Thymus (tissue), 11 donors: ENCODE measurements around the gene OSBP. TPM values are rescaled to one million over a fixed set of nuclear protein-coding genes. Genes with fewer than 3 reads are reported as not detected.

Source experiments
- DNase-seq, 9 donors: peaks; one replicate each; pipeline ENCODE4 v3.0.0-alpha.2; 2013; ENCODE audit warnings: low spot score in 9 of 9, low read depth in 6 of 9, missing footprints in 1 of 9
- H3K27ac ChIP-seq, 2 donors: one replicate each; pipeline ENCODE4 v1.5.1; 2013; ENCODE audit warnings: control low read depth in 1 of 2, low read depth in 1 of 2, low read length in 1 of 2, mild to moderate bottlenecking in 1 of 2, moderate library complexity in 1 of 2
- H3K27me3 ChIP-seq, 2 donors: one replicate each; pipeline ENCODE4 v1.5.1; 2013; ENCODE audit warnings: low read length in 1 of 2; ENCODE audit not compliant: control insufficient read depth in 2 of 2, insufficient read depth in 1 of 2
- H3K36me3 ChIP-seq, 2 donors: one replicate each; pipeline ENCODE4 v1.5.1; 2013; ENCODE audit warnings: low read length in 1 of 2, mild to moderate bottlenecking in 1 of 2, moderate library complexity in 1 of 2; ENCODE audit not compliant: control insufficient read depth in 2 of 2, insufficient read depth in 2 of 2
- H3K4me1 ChIP-seq, 2 donors: one replicate each; pipeline ENCODE4 v1.5.1; 2013; ENCODE audit warnings: low read length in 2 of 2; ENCODE audit not compliant: control insufficient read depth in 2 of 2, insufficient read depth in 2 of 2
- H3K4me3 ChIP-seq, 2 donors: one replicate each; pipeline ENCODE4 v1.5.1; 2013; ENCODE audit warnings: low read length in 2 of 2, control low read depth in 1 of 2, mild to moderate bottlenecking in 1 of 2
- H3K9me3 ChIP-seq, 2 donors: one replicate each; pipeline ENCODE4 v1.5.1; 2013; ENCODE audit warnings: low read length in 1 of 2, mild to moderate bottlenecking in 1 of 2; ENCODE audit not compliant: control insufficient read depth in 2 of 2, insufficient read depth in 1 of 2
- WGBS: extraction: QIAGEN DNeasy Blood & Tissue Kit; methylation state at CpG from one replicate; pipeline ENCODE4 v1.1.7; 2013; 5-methylcytosine and 5-hydroxymethylcytosine counted together
- polyA plus RNA-seq: library from polyadenylated mRNA; stranded (reverse); fragments of 200-250 nt; gene quantifications from one replicate; pipeline ENCODE4 v1.2.3, GENCODE V29; 2013
- total RNA-seq: library from RNA; stranded (reverse); fragments of 120-200 nt; gene quantifications from one replicate; pipeline ENCODE4 v1.2.4, GENCODE V29; 2013
- donor health status: healthy.

The OSBP gene
- total and polyA plus RNA-seq, 2 donors = 17.5 to 21.5 TPM

- H3K9me3 ChIP-seq = peaks cover 0 to 4% of the 10 kb centered on the region in 2 donors
- no peaks in the 10 kb centered on the region for H3K4me1 ChIP-seq
- peaks cover 41 to 69% of the 10 kb centered on the region in 2 donors for H3K36me3 ChIP-seq
- no peak overlapping the region for H3K4me3 ChIP-seq
- H3K27me3 ChIP-seq = no peaks in the 10 kb centered on the region
- no peak for DNase-seq
- no peak overlapping the region for H3K27ac ChIP-seq
- WGBS = 100% methylated on average over 1 of the region's 1 CpG
Observed at GRCh38 chr11:59582006-59582405, 33.6 kb downstream of the OSBP start.

GRCh38 chr11:59578369-59578768 is 37.2 kb downstream of the OSBP start:
- H3K4me1 ChIP-seq = no peaks in the 10 kb centered on the region
- no peak for DNase-seq
- H3K36me3 ChIP-seq = peaks cover 55 to 79% of the 10 kb centered on the region in 2 donors
- WGBS = 95% methylated on average over 1 of the region's 1 CpG
- H3K9me3 ChIP-seq = no peaks in the 10 kb centered on the region
- H3K27ac ChIP-seq = no peak overlapping the region
- H3K27me3 ChIP-seq = no peaks in the 10 kb centered on the region
- no peak overlapping the region for H3K4me3 ChIP-seq

- no peak overlapping the region for H3K4me3 ChIP-seq
- H3K27ac ChIP-seq = no peak overlapping the region
- H3K36me3 ChIP-seq = peaks cover 41 to 62% of the 10 kb centered on the region in 2 donors
Observed at GRCh38 chr11:59575505-59575904, 40.1 kb downstream of the OSBP start.

GRCh38 chr11:59574932-59575502 is 40.6 kb downstream of the OSBP start:
- Histone ChIP-seq H3K27me3 (no peaks in the 10 kb centered on the region), H3K9me3 (no peaks in the 10 kb centered on the region), H3K4me1 (no peaks in the 10 kb centered on the region), H3K36me3 (peaks cover 41 to 58% of the 10 kb centered on the region in 2 donors), H3K27ac (peak overlapping the region in 1 of 2 donors; percentile 60), H3K4me3 (no peak overlapping the region)
- WGBS = 96% methylated on average over 5 of the region's 5 CpGs
- DNase-seq = no peak

More at GRCh38 chr11:59575505-59575904, 40.1 kb downstream of the OSBP start:
- DNase-seq = no peak
- Histone ChIP-seq H3K9me3 (no peaks in the 10 kb centered on the region), H3K27me3 (no peaks in the 10 kb centered on the region), H3K4me1 (no peaks in the 10 kb centered on the region)
- 100% methylated on average over 1 of the region's 1 CpG for WGBS

- Histone ChIP-seq H3K27ac (no peak overlapping the region), H3K4me1 (no peaks in the 10 kb centered on the region), H3K27me3 (no peaks in the 10 kb centered on the region), H3K4me3 (no peak overlapping the region), H3K9me3 (no peaks in the 10 kb centered on the region), H3K36me3 (peaks cover 41 to 54% of the 10 kb centered on the region in 2 donors)
- DNase-seq = no peak
- 95% methylated on average over 2 of the region's 2 CpGs for WGBS
Observed at GRCh38 chr11:59574467-59574866, 41.1 kb downstream of the OSBP start.

GRCh38 chr11:59573216-59573615 is 42.4 kb downstream of the OSBP start:
- no peaks in the 10 kb centered on the region for H3K9me3 ChIP-seq
- no peak for DNase-seq
- H3K4me1 ChIP-seq = no peaks in the 10 kb centered on the region
- H3K27ac ChIP-seq = peak overlapping the region in 1 of 2 donors; percentile 40
- H3K27me3 ChIP-seq = no peaks in the 10 kb centered on the region
- WGBS = 93% methylated on average over 4 of the region's 4 CpGs
- no peak overlapping the region for H3K4me3 ChIP-seq
- H3K36me3 ChIP-seq = peaks cover 37 to 44% of the 10 kb centered on the region in 2 donors

GRCh38 chr11:59572091-59572490 is 43.5 kb downstream of the OSBP start:
- Histone ChIP-seq H3K36me3 (peaks cover 26 to 33% of the 10 kb centered on the region in 2 donors), H3K4me3 (no peak overlapping the region), H3K4me1 (no peaks in the 10 kb centered on the region), H3K27me3 (no peaks in the 10 kb centered on the region), H3K27ac (no peak overlapping the region), H3K9me3 (no peaks in the 10 kb centered on the region)
- DNase-seq = no peak
- 99% methylated on average over 5 of the region's 5 CpGs for WGBS

GRCh38 chr11:59562292-59562691 is 53.3 kb downstream of the OSBP start:
- H3K36me3 ChIP-seq = no peaks in the 10 kb centered on the region
- H3K4me1 ChIP-seq = peaks cover 0 to 33% of the 10 kb centered on the region in 2 donors
- no peak overlapping the region for H3K4me3 ChIP-seq
- H3K9me3 ChIP-seq = peaks cover 0 to 7% of the 10 kb centered on the region in 2 donors
- WGBS = 91% methylated on average over 3 of the region's 3 CpGs
- peaks cover 11 to 38% of the 10 kb centered on the region in 2 donors for H3K27me3 ChIP-seq
- no peak for DNase-seq
- H3K27ac ChIP-seq = peak overlapping the region in 1 of 2 donors; percentile 60

GRCh38 chr11:59560702-59561473 is 54.7 kb downstream of the OSBP start:
- peaks cover 0 to 3% of the 10 kb centered on the region in 2 donors for H3K9me3 ChIP-seq
- H3K36me3 ChIP-seq = no peaks in the 10 kb centered on the region
- peak overlapping the region; percentile 90 to 95 for H3K27ac ChIP-seq
- H3K27me3 ChIP-seq = peaks cover 17 to 51% of the 10 kb centered on the region in 2 donors
- peaks cover 4 to 41% of the 10 kb centered on the region in 2 donors for H3K4me1 ChIP-seq
- WGBS = 11% methylated on average over 40 of the region's 40 CpGs
- peak in 8 of 9 donors; percentile 64 to 88 (median 76) for DNase-seq
- H3K4me3 ChIP-seq = peak overlapping the region; percentile 68 to 97
